GM21390 (cell line): ENCODE data around the gene ISG20.

Experiments used
- ATAC-seq: cut with Tn5 transposase; IDR thresholded peaks from one replicate; pipeline ENCODE4 v1.9.1; 2021; ENCODE audit not compliant: unreplicated experiment

ISG20 gene

DNA sequence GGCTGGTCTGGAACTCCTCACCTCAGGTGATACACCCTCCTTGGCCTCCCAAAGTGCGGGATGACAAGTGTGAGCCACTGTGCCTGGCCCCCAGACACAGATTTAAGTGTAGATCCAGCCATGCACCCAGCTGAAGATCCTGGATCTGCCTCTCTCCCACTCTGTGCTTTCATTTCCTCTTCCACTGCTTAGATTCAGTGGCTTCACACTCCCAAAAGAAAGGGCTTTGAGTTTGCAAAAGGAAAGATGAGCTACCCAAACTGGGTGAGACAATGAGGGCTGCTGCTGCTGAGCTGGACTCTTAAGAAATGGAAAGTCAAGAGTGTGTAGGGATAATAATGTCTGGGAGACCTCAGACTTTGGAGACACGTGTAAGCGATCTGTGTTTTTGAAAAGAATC is 45.5 kb downstream of the ISG20 start:
- no peak for ATAC-seq

DNA sequence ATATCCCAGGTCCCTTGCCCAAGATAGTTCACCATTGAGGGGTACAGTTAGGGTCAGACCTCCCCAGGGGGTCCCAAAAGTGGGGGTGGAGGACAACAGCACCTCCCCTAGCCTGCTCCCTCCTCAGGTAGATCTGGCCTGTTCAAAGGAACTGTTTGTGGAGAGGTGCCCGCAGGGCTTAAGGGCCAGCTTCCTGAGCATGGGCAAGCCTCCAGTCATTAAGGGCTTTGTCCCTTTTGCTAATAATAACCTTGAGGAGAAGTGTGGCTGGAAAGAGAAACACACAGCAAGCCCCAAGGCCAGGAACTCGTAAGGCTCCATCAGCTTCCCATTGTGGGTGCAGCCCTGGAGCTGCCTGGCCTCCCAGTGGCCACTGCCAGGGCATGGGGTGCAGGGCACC is 47.4 kb downstream of the ISG20 start:
- no peak for ATAC-seq

DNA sequence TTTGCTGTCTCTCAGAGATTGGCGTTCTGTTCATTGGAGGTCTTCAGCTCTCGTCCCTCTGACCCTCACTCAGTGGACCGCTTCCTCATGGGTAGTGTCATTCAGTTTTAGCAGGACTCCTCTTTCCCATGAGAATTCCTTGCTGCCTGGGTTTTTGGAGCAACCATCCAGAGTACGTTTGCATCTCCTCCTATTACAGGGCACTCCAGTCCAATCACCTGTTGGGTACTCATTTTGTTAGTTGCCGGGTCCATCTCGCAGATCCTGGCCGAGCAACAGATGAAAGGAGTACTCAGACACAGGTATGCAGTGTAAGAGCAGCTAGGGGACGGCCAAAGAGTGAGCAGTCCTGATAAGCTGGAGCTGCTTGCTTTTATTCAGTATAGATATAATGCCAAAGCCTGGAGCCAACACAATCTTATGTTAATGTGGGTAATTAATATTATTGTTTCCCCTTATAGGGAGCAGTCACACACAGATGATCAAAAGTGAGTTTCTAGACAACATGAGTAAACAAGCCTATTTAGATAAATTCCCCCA is 49.6 kb downstream of the ISG20 start:
- ATAC-seq = no peak

DNA sequence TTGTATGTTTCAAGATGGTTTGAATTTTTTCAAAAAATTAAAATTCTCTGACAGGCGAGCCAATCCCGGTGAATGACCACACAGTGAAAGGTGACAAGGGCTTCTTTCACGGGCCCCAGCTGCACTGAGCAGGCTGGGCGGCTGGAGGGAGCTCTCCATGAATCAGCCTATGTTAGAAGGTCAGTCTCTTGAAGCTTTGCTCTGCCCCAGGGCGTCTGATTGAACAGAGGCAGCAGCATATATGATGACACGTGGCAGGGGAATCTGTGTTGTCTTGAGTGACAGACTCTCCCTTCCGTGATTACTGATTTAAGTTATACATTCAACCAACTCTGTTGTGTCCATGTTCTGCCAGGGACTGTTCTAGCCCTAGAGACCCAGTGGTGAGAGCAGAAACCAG is 51.5 kb downstream of the ISG20 start:
- no peak for ATAC-seq

DNA sequence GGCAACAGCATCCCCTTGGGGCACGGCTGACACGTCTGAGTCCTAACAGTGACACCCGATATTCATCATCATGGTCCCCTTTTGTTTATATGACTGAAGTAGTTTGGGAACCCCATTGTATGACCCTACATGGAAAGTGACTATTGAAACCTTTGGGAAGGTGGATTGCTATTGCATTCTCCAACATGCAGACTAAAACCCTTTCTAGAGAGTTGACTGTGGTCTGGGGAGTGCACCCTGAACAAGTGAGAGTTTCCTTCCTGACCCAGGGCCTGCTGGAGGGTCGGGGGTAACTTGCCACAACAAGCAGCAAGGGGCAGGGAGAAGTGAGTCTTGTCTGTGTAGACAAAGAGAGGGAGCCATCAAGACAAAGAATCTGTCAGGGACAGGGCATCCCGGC is 54.4 kb downstream of the ISG20 start:
- no peak for ATAC-seq

DNA sequence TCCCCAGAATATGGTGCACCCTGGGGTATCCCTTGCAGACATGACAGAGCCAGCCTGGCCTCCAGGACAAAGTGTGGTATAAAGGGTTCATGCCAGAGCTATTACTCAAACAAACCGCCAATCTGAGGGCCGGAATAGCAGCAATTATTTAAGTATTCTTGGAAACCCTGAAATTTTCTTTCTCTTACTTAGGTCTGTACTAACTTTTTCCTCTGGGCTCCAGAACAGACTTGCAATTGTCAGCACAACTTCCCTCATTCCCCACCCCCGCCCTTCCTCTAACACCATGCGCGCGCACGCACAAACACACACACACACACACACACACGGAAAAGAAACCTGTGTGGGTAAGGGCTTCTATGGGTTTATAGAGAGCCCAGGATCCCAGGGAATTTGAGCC is 56.3 kb downstream of the ISG20 start:
- no peak for ATAC-seq

DNA sequence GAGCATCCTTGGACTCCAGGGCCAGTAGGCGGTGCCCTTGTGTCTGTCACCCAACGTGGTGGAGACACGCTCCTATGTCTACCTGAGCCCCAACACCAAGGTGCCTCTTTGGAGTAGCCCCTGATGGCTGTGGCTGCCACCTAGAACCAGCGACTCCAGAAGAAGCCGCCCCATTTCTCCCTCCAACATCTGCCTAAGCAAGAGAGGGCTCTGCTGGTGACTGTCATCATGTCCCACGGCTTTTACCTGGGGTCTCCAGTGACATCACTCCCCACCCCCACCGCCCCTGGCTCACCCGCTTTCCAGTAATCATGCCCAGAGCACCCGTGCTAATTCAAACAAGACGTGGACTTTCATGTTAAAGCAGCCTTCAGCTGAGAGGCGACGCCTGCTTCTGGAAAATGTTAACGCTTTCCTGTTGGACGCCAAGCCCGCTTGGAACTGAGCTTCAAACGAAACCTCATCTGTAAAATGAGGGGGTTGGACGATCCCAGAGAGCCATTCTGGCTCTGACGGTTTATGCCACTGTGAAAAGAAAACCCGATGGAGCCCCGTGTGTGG is 57.0 kb downstream of the ISG20 start:
- ATAC-seq = no peak

DNA sequence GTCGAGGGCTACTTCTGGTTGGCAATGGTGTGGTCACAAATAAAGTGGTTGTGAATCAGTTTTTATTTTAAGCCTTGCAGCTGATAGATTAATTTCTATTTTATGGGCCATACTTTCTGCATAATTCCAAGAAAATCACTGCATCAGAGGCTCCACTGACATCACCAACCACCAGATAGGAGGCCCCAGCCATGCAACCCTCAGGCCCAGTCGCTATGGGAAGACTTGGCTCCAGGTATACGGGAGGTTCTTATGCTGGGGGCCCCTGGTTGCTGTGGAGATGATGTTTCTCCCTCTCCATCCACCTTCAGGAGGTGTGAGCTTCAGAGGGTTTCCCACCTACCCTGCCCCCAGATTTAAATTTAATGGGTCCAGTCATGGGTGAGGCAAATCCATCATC is 57.4 kb downstream of the ISG20 start:
- no peak for ATAC-seq

DNA sequence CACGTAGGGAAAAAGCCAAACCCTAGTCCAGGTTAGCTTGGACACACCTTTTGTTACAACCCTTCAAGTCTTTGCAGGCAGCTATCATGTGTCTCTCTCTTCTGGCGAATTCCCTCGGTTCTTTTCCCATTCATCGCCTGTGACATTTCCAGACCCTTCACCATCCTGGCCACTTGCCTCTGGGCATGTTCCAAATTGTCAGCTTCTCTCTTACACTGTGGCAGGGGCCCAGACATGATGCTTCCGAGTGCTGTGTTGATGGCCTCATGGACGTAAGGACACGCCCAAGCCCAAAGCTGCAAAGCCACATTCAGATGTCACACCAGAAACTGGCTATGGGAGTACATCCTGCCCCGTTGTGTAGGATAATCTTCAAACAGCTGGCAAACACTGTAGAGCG is 58.5 kb downstream of the ISG20 start:
- ATAC-seq = no peak

DNA sequence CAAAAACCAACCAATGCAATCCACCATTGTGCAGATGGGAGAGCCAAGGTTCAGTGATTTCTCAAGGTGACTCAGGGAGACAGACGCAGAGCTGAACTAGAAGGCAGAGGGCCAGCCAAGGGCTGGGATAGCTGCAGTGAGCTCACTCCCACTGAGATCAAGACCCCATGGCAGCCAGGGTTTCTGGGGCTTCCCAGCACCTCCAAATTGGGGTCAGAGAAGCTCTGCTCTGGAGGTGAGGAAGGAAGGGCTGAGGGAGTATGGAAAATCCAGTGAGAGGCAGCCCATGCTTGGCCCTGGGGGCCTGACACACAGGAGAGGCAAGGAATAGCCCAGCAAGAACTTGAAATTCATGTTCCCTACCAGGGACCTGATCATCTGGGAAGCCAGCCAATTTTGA is 61.0 kb downstream of the ISG20 start:
- ATAC-seq = no peak

DNA sequence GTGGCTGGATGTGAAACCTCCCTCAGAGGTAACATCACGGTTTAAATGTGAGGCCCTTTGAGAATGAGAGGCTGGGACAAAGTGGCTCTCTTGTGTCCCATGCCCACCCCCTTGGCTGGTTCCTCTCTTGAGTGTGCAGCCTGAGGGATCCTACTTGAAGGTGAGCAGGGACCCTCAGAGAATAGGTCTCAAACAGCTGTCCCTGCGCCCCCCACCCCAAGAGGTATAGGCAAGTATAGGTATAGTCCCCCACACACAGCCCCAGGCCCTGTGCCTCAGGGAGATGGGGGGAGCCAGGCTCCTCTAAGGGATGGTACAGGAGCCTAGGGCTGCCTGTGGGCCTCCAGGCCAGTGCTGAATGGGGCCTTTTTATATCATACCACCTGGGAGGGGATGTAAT is 61.9 kb downstream of the ISG20 start:
- ATAC-seq = no peak

DNA sequence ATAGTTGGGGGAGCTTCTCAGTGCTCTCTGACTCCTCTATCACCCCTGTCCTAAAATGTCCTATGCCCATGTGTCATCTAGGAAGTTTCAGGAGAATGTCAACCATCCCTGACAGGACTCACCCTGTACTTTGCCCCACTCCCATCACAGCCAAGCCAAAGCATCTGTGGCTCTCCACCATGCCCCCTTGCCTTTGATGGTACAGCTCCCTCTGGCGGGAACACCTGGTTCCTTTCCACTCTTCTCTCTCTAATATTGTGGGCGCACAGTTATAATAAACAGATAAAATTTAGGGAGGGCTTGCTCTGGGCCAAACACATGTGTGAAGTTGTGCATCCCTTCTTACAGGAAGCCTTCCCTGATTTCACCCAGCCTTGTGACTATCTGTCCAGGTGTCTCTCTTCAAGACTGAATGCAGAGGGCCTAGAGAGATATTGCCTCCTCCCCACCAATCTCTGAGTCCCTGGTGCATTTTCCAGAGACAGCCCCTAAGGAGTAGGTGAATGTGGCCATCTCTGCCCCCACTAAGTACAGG is 62.8 kb downstream of the ISG20 start:
- ATAC-seq = peak; percentile 67

DNA sequence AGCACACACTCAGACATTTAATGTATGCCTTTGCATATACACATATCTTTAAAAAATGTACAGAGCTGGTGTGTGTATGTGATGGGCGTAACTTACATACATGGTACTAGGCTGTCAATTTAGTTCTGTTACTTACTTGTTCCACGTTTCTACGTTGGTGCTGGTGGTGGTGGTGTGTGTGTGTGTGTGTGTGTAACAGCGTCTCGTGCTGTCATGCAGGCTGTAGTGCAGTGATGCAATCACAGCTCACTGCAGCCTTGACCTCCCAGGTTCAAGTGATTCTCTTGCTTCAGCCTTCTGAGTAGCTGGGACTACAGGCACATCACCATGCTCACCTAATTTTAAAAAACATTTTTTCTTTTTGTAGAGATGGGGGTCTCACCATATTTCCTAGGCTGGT is 64.2 kb downstream of the ISG20 start:
- no peak for ATAC-seq

DNA sequence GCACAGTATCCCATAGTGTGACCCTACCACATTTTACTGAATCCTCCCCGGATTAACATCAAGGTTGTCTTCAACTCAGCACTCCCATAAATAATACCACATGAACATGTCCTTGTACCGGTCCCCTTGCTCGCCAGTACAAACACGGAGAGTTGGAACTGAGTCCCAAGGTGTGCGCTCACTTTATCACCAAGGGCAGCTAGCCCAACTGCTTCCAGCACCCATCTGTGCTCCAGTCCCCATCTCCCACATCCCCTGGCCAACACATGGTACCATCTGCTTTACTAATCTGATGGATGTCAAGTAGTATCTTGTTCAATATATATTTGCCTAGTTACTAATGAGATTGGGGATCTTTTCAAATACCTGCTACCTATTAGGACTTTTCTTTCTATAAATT is 64.7 kb downstream of the ISG20 start:
- no peak for ATAC-seq

DNA sequence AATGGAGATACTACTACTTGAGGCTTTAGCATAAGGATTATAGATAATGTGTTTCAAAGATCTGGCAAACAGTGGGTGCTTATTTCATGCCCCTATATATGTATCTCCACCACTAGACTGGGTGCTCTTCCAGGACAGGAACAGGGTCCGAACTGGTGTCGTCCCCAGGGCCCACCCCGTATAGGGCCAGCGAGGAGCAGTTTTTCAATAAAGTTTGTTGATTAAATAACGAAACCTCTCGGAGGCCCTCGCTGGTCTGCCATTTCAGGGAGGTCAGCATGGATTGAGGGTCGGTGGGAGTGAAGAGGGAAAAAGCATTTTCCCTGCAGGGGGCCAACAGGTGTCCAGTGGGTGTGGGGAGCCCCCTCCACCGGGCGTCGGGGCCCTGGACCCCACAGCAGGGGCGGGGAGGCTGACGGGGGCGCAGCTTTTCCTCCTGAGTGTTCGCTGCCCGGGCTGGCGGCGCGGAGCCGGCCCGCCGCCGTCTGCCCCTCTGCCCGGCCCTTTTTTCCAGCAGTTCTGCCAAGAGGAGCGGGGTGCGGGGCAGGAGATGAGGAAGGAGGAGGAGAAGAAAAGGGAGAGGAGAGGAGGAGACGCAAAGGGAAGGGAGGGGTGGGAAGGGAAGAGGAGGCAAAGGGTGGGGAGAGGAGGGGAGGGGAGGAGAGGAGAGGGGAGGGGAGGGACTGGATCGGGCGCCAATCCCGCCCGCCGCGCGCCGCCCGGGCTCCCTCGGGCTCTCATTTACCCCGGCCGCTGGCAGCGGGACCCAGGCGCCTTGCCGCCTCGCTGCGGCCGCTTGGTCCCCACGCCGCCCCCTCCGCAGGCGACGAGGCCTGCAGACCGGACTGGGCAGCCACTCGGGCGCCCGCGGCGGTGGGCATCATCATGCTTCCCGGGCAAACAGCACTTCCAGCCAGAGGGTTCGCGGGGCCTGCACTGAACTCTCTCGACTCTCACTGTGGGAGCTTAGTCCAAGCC is 66.3 kb downstream of the ISG20 start:
- ATAC-seq = no peak

DNA sequence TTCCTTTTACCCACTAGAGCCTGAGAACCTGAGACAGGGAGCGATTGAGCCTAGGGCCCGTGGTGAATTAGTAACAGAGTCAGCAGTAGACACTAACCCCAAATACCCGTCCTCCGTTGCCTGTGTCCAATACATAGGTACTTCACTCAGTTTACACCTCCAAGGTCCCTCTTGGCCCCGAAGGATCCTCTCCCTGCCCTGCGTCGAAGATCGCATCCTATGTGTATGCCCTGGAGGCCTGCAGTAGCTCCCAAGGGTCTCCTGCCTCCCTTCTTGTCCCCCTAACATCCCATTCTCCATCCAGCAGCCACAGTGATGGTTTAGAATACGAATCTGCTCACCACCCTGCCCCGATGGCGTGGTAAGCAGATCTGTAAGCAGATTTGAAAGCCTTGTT is 67.0 kb downstream of the ISG20 start:
- ATAC-seq = no peak
